Cerebellar cortex (tissue), 1 donor: ENCODE results near the gene KIRREL3.

ENCODE experiments used
- DNase-seq: peaks from one replicate; pipeline ENCODE4 v3.0.0-alpha.2; 2015; ENCODE audit warnings: low spot score

The KIRREL3 gene

GRCh38 chr11:126529037-126529436 is 471.5 kb downstream of the KIRREL3 start:
- no peak for DNase-seq

DNA sequence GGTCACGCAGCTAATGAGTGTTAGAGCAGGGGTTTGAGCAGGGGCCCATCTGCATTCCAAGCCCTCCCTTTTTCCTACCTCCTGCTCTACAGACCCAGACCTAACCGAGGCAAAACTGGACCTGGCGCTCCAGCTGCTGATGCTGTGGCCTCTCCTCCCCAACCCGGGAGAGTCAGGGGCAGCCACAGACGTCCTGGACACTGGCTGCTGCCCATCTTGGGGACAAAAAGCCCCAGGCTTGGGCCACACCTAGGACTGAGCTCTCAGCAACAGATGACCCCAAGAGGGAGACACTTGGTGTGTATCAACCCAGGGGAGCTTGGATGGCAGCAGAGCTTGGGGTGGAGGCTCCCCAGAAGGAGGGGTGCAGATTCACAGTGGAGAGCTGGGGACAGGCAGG is 472.5 kb downstream of the KIRREL3 start:
- DNase-seq = no peak

DNA sequence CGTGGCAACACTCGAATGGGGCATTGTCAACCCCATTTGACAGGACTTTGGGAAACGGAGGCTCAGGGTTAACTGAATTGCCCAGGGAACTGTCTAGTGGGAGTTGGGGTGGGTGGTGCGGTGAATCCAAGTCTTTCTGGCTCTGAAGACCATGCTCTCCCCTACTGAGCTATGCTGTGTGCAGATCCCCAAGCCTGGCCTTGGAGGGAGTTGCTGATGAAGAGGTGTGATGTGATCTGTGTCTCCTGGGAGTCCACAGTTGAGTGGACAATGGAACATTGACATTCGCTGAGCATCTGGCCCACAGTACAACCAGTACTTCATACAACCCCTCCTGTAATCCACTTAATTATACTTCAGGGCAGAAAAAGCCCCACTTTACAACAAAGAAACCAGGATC is 472.9 kb downstream of the KIRREL3 start:
- no peak for DNase-seq

- no peak for DNase-seq
Observed at GRCh38 chr11:126526471-126526870, 474.1 kb downstream of the KIRREL3 start.

- DNase-seq = no peak
Observed at GRCh38 chr11:126525702-126526101, 474.9 kb downstream of the KIRREL3 start.

- no peak for DNase-seq
Observed at GRCh38 chr11:126525216-126525615, 475.4 kb downstream of the KIRREL3 start.

GRCh38 chr11:126523441-126524205 is 476.9 kb downstream of the KIRREL3 start:
- no peak for DNase-seq

- DNase-seq = no peak
Observed at GRCh38 chr11:126522606-126523005, 478.0 kb downstream of the KIRREL3 start.

- no peak for DNase-seq
Observed at GRCh38 chr11:126522152-126522551, 478.4 kb downstream of the KIRREL3 start.

DNA sequence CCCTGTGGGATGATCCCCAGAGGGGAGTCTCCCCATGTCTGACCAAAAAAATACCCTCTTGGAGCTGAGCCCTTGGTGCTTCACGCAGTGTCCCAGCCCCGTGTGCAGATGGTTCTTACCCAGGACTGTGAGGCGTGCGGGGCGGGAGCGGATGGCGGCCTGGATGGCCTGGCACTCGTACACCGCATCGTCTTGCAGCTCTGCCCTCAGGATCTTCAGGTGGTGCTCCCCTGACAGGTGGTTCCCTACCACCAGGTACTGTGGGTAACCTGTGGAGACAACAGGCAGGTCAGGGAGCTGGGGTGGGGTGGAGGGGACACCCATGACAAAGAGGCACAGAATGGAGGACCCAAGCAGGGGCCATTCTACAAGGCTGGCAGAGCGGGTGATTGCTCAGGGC is 479.4 kb downstream of the KIRREL3 start:
- no peak for DNase-seq

DNA sequence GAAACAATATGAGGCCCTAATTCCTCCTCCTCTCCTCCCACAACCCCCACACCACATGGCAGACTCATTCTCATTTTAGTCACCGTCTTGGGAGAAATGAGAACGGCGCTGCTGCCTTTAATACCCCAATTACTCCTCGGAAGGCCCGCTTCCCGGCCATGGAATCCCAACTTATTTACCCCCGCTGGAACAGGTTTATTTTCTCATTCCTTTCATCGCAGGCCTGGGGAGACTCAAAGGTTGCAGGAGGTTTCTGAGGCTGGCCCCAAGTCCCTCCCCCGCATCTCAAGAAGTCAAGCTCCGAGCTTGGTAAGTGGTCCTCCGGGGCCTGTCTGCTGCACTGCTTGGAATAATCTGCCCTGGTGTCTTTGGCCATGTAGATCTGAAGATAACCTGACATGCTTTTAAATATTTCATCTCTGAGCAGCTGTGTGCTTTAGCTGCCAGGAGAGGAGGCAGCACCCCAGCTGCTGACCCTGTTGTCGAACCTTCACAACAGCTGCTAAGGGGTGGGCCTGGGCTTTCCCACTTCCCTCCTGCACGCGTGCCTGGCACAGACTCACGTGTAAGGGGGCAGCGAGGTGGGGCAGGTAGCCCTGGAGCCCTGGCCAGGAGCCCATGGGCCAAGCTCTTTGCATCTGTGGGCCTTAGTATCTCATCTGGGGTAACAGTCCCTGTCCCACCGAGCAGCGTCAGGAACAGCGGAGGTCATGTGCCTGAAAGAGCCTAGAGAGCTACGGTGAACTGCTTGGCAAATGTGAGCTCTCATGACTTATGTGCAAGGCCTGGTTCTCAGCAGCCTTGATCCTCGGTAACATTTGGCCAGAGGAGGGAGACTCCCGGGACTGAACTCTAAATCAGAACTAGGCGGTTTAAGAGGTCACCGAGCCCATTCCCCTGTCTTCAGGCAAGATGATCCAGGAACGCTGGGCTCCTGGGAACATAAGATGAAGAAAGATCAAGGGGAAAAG is 480.5 kb downstream of the KIRREL3 start:
- no peak for DNase-seq

DNA sequence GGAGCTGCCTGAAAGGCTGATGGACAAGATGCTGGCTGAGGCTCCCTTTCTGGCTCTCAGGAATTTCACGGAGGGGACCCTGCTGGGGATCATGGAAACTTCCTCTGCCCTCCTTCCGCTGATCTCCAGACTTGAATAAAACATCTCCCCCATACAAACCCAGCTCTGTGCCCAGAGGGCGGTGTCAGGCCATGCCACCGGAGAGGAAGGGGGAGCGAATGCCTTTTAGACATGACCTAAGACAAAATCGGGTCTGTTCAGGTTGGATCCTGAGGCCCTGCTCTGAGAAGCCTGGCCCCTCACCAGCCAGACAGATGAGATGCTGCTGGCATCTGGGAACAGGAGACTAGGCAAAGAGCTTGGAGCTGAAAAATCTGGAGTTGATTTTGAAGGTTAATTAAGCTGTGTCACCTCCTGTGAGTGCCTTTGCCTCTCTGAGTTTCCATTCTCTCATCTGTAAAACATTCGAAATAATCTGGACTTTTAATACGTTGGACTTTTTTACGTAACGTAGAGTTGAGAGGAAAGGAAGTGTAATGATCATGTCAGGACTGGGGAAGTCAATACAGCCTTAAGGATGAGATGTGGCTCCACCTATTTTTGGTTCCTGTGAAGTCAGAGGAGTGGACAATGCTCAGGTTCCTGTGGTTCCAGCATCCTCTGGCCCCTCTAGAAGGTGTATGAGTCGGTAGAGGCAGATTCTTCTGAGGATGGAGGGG is 481.4 kb downstream of the KIRREL3 start:
- no peak for DNase-seq

GRCh38 chr11:126518071-126518971 is 482.2 kb downstream of the KIRREL3 start:
- peak; percentile 68 for DNase-seq

DNA sequence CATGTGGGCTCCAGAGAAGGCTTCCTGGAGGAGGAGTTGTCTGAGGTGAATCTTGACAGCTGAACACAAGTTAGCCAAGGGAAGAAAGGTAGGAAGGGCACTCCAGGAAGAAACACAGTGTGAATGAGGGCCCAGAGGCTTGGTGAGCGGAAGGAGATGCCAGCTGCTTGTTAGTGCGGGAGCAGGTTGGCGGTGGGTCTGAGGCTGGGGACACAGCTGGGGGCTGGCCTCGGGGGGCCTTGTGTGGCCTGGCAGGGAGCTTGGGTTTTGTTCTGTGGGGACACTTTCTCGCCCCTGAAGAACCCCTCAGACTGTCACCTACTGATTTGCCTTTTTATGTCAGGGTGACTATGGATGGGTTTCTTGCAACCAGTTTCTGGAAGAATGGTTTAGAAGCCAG is 485.1 kb downstream of the KIRREL3 start:
- DNase-seq = no peak

GRCh38 chr11:126514061-126514693 is 486.4 kb downstream of the KIRREL3 start:
- DNase-seq = no peak

GRCh38 chr11:126512741-126513715 is 487.5 kb downstream of the KIRREL3 start:
- no peak for DNase-seq

DNA sequence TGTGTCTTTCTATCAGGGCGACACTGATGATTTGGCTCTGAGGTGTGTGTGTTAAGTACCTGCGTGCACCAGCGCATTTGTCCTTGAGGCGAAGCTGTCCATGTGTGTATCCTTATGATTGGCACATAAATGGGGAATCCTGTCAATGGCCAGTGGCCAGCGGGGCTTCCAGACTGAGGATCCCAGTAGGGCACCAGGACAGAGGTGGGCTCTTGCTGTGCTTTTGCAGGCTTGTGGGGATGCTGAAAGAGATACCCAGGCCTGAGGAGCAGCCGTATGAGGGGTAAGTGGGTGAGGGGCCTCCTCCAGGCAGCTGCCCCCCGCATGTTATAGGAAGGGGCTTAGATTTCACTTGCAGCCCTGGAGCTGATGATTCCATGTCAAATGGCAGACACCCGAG is 488.3 kb downstream of the KIRREL3 start:
- no peak for DNase-seq

- no peak for DNase-seq
Observed at GRCh38 chr11:126511475-126512115, 489.0 kb downstream of the KIRREL3 start.
